VCaP (cell line): ENCODE results near the gene FKBP15.

Source experiments
- H3K27ac ChIP-seq: fragments of 450-650 bp; 2 replicates; pipeline ENCODE4 v1.5.1; 2017
- CTCF ChIP-seq: fragments of 450-650 bp; conservative IDR thresholded peaks from 2 replicates; pipeline ENCODE4 v1.5.1; 2017; ENCODE audit warnings: mild to moderate bottlenecking, moderate library complexity

FKBP15 gene

GRCh38 chr9:113228130-113228665 is 7.1 kb upstream of the FKBP15 start:
- no peak overlapping the region for H3K27ac ChIP-seq
- no peak for TF ChIP-seq CTCF

GRCh38 chr9:113227436-113227835 is 6.4 kb upstream of the FKBP15 start:
- no peak for TF ChIP-seq CTCF

GRCh38 chr9:113223963-113224362 is 2.9 kb upstream of the FKBP15 start:
- no peak overlapping the region for H3K27ac ChIP-seq
- TF ChIP-seq CTCF: no peak

More at GRCh38 chr9:113227436-113227835, 6.4 kb upstream of the FKBP15 start:
- no peak overlapping the region for H3K27ac ChIP-seq

GRCh38 chr9:113222482-113222841 is 1.4 kb upstream of the FKBP15 start:
- TF ChIP-seq CTCF: no peak
- peak overlapping the region; percentile 83 for H3K27ac ChIP-seq

GRCh38 chr9:113221800-113222481 is 864 bp upstream of the FKBP15 start:
- TF ChIP-seq CTCF: no peak
- peak overlapping the region; percentile 83 for H3K27ac ChIP-seq

- TF ChIP-seq CTCF: no peak
- peak overlapping the region; percentile 83 for H3K27ac ChIP-seq
Observed at GRCh38 chr9:113220467-113221002, 542 bp downstream of the FKBP15 start.

GRCh38 chr9:113219969-113220368 is 1.1 kb downstream of the FKBP15 start:
- H3K27ac ChIP-seq: peak overlapping the region; percentile 83
- TF ChIP-seq CTCF: no peak
